Measurements from ENCODE around the gene RAD18.

DNA sequence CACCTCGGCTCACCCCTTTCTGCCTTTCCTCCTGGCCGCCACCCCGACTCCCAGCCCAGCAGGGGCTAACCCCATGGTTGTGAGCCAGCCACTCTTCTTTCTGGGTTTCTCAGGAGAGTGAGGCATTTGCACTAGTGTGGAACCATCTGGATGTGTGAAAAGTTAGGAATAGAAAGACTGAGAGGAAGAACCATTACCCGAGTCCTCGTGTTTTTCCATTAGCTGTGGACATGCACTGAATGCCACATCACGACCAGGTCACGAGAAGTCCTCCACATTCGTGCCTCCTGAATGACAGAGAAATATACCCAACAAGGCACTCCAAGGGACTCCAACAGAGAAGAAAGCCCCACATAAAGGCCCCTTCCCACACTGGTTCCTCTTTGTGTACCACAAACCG, 18.0 kb upstream of the RAD18 start:
- TF ChIP-seq, protein P1, sequence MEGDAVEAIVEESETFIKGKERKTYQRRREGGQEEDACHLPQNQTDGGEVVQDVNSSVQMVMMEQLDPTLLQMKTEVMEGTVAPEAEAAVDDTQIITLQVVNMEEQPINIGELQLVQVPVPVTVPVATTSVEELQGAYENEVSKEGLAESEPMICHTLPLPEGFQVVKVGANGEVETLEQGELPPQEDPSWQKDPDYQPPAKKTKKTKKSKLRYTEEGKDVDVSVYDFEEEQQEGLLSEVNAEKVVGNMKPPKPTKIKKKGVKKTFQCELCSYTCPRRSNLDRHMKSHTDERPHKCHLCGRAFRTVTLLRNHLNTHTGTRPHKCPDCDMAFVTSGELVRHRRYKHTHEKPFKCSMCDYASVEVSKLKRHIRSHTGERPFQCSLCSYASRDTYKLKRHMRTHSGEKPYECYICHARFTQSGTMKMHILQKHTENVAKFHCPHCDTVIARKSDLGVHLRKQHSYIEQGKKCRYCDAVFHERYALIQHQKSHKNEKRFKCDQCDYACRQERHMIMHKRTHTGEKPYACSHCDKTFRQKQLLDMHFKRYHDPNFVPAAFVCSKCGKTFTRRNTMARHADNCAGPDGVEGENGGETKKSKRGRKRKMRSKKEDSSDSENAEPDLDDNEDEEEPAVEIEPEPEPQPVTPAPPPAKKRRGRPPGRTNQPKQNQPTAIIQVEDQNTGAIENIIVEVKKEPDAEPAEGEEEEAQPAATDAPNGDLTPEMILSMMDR (IDR thresholded peaks at IDR 0.05), result no peak
- no peak for TF ChIP-seq EZH2 (IDR thresholded peaks at IDR 0.05; ENCODE audit: borderline replicate concordance, insufficient read depth, low read depth, low read length, poor library complexity, severe bottlenecking)
